Liver (tissue), 9 donors: ENCODE measurements around the gene AKT3. TPM values are rescaled to one million over a fixed set of nuclear protein-coding genes. Genes with fewer than 3 reads are reported as not detected.

Source experiments
- DNase-seq: peaks from one replicate; pipeline ENCODE4 v3.0.0-alpha.2; 2017; ENCODE audit warnings: low spot score
- H3K27ac ChIP-seq, 2 donors: one replicate each; pipeline ENCODE4 v1.7.0; 2013; ENCODE audit warnings: inconsistent platforms in 2 of 2, low read length in 2 of 2, control low read depth in 1 of 2, low read depth in 1 of 2, mild to moderate bottlenecking in 1 of 2
- H3K27me3 ChIP-seq, 4 donors: one replicate each; pipeline versions ENCODE4 v1.6.1 to v1.7.0; 2013; ENCODE audit warnings: low read length in 3 of 4, inconsistent platforms in 1 of 4, mild to moderate bottlenecking in 1 of 4, moderate library complexity in 1 of 4; ENCODE audit not compliant: control insufficient read depth in 4 of 4, insufficient read depth in 4 of 4
- H3K36me3 ChIP-seq, 4 donors: one replicate each; pipeline versions ENCODE4 v1.6.1 to v1.7.0; 2013; ENCODE audit warnings: low read length in 3 of 4, mild to moderate bottlenecking in 3 of 4, low read depth in 1 of 4, moderate library complexity in 1 of 4; ENCODE audit not compliant: control insufficient read depth in 4 of 4, insufficient read depth in 3 of 4
- H3K4me1 ChIP-seq, 4 donors: one replicate each; pipeline versions ENCODE4 v1.6.1 to v1.7.0; 2013; ENCODE audit warnings: low read length in 3 of 4, mild to moderate bottlenecking in 3 of 4, moderate library complexity in 1 of 4; ENCODE audit not compliant: control insufficient read depth in 4 of 4, insufficient read depth in 4 of 4
- H3K4me3 ChIP-seq, 3 donors: one replicate each; pipeline versions ENCODE4 v1.6.1 to v1.7.0; 2013; ENCODE audit warnings: low read length in 3 of 3, control low read depth in 1 of 3, low read depth in 1 of 3, mild to moderate bottlenecking in 1 of 3
- H3K9ac ChIP-seq, 2 donors: one replicate each; pipeline ENCODE4 v1.7.0; 2013; ENCODE audit warnings: low read length in 2 of 2, mild to moderate bottlenecking in 2 of 2, moderate library complexity in 2 of 2, control low read depth in 1 of 2, low read depth in 1 of 2
- H3K9me3 ChIP-seq, 4 donors: one replicate each; pipeline versions ENCODE4 v1.6.1 to v1.7.0; 2013; ENCODE audit warnings: low read length in 3 of 4; ENCODE audit not compliant: control insufficient read depth in 4 of 4
- FOXA1 ChIP-seq: IDR thresholded peaks from 2 replicates; pipeline ENCODE4 v1.6.1; 2016; ENCODE audit warnings: antibody characterized with exemption
- FOXA2 ChIP-seq: IDR thresholded peaks from 2 replicates; pipeline ENCODE4 v1.6.1; 2016; ENCODE audit warnings: antibody characterized with exemption
- GABPA ChIP-seq, 2 donors: IDR thresholded peaks in 1 of 2; conservative IDR thresholded peaks in 1 of 2; 2 replicates each; pipeline ENCODE4 v1.6.1; 2016; ENCODE audit warnings: antibody characterized with exemption in 2 of 2, mild to moderate bottlenecking in 1 of 2, moderate library complexity in 1 of 2
- HNF4A ChIP-seq, 2 donors: conservative IDR thresholded peaks; 2 replicates each; pipeline ENCODE4 v1.6.1; 2016; ENCODE audit warnings: antibody characterized with exemption in 2 of 2, mild to moderate bottlenecking in 2 of 2
- HNF4G ChIP-seq: IDR thresholded peaks from 2 replicates; pipeline ENCODE4 v1.6.1; 2016; ENCODE audit warnings: antibody characterized with exemption
- JUND ChIP-seq, 2 donors: IDR thresholded peaks; 2 replicates each; pipeline ENCODE4 v1.6.1; 2016; ENCODE audit warnings: antibody characterized with exemption in 2 of 2
- MAX ChIP-seq: IDR thresholded peaks from 2 replicates; pipeline ENCODE4 v1.6.1; 2016; ENCODE audit warnings: antibody characterized with exemption
- NR2F2 ChIP-seq: IDR thresholded peaks from 2 replicates; pipeline ENCODE4 v1.6.1; 2016; ENCODE audit warnings: antibody characterized with exemption
- RAD21 ChIP-seq, 2 donors: IDR thresholded peaks; 2 replicates each; pipeline ENCODE4 v1.6.1; 2016; ENCODE audit warnings: antibody characterized with exemption in 2 of 2, mild to moderate bottlenecking in 2 of 2
- SP1 ChIP-seq: IDR thresholded peaks from 2 replicates; pipeline ENCODE4 v1.6.1; 2018; ENCODE audit warnings: antibody characterized with exemption, mild to moderate bottlenecking
- TAF1 ChIP-seq: conservative IDR thresholded peaks from 2 replicates; pipeline ENCODE4 v1.6.1; 2016; ENCODE audit warnings: antibody characterized with exemption, mild to moderate bottlenecking
- YY1 ChIP-seq: IDR thresholded peaks from 2 replicates; pipeline ENCODE4 v1.6.1; 2016; ENCODE audit warnings: antibody characterized with exemption, mild to moderate bottlenecking
- WGBS: extraction: QIAGEN DNeasy Blood & Tissue Kit; methylation state at CpG from one replicate; pipeline ENCODE4 v1.1.7; 2013; 5-methylcytosine and 5-hydroxymethylcytosine counted together
- polyA plus RNA-seq, 2 donors: library from polyadenylated mRNA; stranded (reverse) in 1 of 2; unstranded in 1 of 2; fragments of 200-250 nt in 1 of 2; fragments of >200 nt in 1 of 2; fragmentation: Nextera tagmentation in 1 of 2; extraction: Ambion mirVana in 1 of 2; gene quantifications; one replicate each; pipeline versions ENCODE4 v1.2.1 to v1.2.3, GENCODE V29; 2013 to 2015
- total RNA-seq, 2 donors: library from RNA; depleted of rRNA; stranded (reverse); fragments of >200 nt; gene quantifications; one replicate each; pipeline ENCODE4 v1.2.3, GENCODE V29; 2014
- TF ChIP-seq, protein P1 (sequence below): IDR thresholded peaks from 2 replicates; pipeline ENCODE4 v1.6.1; 2016; ENCODE audit warnings: antibody characterized with exemption
- TF ChIP-seq, protein P2 (sequence below): IDR thresholded peaks from 2 replicates; pipeline ENCODE4 v1.6.1; 2016; ENCODE audit warnings: antibody characterized with exemption
- TF ChIP-seq, protein P3 (sequence below): fragments of 150-350 bp; IDR thresholded peaks from 2 replicates; pipeline ENCODE4 v1.5.1; 2017; ENCODE audit warnings: improper control_type of control experiment, low read depth, low read length; ENCODE audit not compliant: missing input control
- TF ChIP-seq, protein P4 (sequence below): IDR thresholded peaks from 2 replicates; pipeline ENCODE4 v1.6.1; 2016; ENCODE audit warnings: antibody characterized with exemption, mild to moderate bottlenecking
- donor health status: healthy.
- donor health status: healthy.
- donor health status: healthy.
- donor health status: healthy.
- donor health status: healthy.

The AKT3 gene
- total and polyA plus RNA-seq, 4 donors: 1.7 to 7.6 (median 2.8) TPM

DNA sequence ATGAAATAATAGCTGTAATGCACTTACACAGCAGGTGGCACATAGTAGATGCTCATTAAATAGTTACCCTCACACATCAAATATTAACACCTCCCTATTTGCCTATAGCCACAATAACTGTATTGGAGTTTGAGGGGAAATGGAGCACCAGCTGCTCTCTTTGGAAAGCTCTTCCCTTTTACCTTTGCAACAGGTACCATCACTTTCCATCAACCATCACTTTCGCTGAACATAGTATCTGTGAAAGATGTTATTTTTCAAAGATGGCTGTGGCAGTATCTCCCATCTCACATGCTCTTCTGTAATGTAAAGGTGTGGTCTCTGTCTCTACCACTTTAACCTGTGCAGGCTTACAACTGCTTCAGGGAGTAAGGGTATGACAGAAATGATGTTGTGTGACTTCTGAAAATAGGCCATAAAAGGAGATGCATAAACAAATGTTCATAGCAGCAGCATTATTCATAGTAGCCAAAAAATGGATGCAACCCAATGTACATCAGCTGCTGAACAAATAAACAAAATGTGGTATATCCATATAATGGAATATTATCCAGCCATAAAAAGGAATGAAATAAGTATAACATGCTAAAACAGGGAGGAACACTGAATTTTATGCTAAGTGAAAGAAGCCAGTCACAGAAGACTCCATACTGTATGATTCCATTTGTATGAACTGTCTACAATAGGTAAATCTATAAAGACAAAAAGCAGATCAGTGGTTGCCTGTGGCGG is 288.3 kb downstream of the AKT3 start:
- no peaks in the 10 kb centered on the region for H3K36me3 ChIP-seq
- 97% methylated on average over 2 of the region's 2 CpGs for WGBS
- no peak for TF ChIP-seq FOXA2
- no peak for TF ChIP-seq NR2F2
- TF ChIP-seq, protein P1, sequence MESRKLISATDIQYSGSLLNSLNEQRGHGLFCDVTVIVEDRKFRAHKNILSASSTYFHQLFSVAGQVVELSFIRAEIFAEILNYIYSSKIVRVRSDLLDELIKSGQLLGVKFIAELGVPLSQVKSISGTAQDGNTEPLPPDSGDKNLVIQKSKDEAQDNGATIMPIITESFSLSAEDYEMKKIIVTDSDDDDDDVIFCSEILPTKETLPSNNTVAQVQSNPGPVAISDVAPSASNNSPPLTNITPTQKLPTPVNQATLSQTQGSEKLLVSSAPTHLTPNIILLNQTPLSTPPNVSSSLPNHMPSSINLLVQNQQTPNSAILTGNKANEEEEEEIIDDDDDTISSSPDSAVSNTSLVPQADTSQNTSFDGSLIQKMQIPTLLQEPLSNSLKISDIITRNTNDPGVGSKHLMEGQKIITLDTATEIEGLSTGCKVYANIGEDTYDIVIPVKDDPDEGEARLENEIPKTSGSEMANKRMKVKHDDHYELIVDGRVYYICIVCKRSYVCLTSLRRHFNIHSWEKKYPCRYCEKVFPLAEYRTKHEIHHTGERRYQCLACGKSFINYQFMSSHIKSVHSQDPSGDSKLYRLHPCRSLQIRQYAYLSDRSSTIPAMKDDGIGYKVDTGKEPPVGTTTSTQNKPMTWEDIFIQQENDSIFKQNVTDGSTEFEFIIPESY: no peak
- TF ChIP-seq MAX: no peak
- TF ChIP-seq, protein P2, sequence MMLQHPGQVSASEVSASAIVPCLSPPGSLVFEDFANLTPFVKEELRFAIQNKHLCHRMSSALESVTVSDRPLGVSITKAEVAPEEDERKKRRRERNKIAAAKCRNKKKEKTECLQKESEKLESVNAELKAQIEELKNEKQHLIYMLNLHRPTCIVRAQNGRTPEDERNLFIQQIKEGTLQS: no peak
- TF ChIP-seq TAF1: no peak
- no peak for TF ChIP-seq HNF4G
- TF ChIP-seq JUND (IDR thresholded peaks at IDR 0.05): no peak
- no peak for TF ChIP-seq HNF4A (conservative IDR thresholded peaks at IDR 0.05)
- TF ChIP-seq SP1: no peak
- TF ChIP-seq, protein P3, sequence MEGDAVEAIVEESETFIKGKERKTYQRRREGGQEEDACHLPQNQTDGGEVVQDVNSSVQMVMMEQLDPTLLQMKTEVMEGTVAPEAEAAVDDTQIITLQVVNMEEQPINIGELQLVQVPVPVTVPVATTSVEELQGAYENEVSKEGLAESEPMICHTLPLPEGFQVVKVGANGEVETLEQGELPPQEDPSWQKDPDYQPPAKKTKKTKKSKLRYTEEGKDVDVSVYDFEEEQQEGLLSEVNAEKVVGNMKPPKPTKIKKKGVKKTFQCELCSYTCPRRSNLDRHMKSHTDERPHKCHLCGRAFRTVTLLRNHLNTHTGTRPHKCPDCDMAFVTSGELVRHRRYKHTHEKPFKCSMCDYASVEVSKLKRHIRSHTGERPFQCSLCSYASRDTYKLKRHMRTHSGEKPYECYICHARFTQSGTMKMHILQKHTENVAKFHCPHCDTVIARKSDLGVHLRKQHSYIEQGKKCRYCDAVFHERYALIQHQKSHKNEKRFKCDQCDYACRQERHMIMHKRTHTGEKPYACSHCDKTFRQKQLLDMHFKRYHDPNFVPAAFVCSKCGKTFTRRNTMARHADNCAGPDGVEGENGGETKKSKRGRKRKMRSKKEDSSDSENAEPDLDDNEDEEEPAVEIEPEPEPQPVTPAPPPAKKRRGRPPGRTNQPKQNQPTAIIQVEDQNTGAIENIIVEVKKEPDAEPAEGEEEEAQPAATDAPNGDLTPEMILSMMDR: no peak
- no peak for TF ChIP-seq FOXA1
- TF ChIP-seq GABPA (IDR thresholded peaks at IDR 0.05 in 1 of 2, conservative IDR thresholded peaks at IDR 0.05 in 1 of 2): no peak
- TF ChIP-seq YY1: no peak
- TF ChIP-seq RAD21 (IDR thresholded peaks at IDR 0.05): no peak
- TF ChIP-seq, protein P4, sequence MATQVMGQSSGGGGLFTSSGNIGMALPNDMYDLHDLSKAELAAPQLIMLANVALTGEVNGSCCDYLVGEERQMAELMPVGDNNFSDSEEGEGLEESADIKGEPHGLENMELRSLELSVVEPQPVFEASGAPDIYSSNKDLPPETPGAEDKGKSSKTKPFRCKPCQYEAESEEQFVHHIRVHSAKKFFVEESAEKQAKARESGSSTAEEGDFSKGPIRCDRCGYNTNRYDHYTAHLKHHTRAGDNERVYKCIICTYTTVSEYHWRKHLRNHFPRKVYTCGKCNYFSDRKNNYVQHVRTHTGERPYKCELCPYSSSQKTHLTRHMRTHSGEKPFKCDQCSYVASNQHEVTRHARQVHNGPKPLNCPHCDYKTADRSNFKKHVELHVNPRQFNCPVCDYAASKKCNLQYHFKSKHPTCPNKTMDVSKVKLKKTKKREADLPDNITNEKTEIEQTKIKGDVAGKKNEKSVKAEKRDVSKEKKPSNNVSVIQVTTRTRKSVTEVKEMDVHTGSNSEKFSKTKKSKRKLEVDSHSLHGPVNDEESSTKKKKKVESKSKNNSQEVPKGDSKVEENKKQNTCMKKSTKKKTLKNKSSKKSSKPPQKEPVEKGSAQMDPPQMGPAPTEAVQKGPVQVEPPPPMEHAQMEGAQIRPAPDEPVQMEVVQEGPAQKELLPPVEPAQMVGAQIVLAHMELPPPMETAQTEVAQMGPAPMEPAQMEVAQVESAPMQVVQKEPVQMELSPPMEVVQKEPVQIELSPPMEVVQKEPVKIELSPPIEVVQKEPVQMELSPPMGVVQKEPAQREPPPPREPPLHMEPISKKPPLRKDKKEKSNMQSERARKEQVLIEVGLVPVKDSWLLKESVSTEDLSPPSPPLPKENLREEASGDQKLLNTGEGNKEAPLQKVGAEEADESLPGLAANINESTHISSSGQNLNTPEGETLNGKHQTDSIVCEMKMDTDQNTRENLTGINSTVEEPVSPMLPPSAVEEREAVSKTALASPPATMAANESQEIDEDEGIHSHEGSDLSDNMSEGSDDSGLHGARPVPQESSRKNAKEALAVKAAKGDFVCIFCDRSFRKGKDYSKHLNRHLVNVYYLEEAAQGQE: no peak
- H3K27ac ChIP-seq: no peak overlapping the region
- no peaks in the 10 kb centered on the region for H3K9me3 ChIP-seq
- no peaks in the 10 kb centered on the region for H3K27me3 ChIP-seq
- DNase-seq: no peak
- no peak overlapping the region for H3K4me3 ChIP-seq
- no peak overlapping the region for H3K9ac ChIP-seq
- H3K4me1 ChIP-seq: no peaks in the 10 kb centered on the region
